T follicular helper cell (primary cell): ENCODE results near the gene ASCC1.
"Not testable (repeated sequence)": the region's sequence is repeated elsewhere in the genome, so short reads cannot be mapped to it uniquely, and the experiment has no call there.

ENCODE experiments used
- DNase-seq: peaks from one replicate; pipeline ENCODE4 v3.0.0-alpha.2; 2020; ENCODE audit warnings: low read depth

Gene ASCC1

DNA sequence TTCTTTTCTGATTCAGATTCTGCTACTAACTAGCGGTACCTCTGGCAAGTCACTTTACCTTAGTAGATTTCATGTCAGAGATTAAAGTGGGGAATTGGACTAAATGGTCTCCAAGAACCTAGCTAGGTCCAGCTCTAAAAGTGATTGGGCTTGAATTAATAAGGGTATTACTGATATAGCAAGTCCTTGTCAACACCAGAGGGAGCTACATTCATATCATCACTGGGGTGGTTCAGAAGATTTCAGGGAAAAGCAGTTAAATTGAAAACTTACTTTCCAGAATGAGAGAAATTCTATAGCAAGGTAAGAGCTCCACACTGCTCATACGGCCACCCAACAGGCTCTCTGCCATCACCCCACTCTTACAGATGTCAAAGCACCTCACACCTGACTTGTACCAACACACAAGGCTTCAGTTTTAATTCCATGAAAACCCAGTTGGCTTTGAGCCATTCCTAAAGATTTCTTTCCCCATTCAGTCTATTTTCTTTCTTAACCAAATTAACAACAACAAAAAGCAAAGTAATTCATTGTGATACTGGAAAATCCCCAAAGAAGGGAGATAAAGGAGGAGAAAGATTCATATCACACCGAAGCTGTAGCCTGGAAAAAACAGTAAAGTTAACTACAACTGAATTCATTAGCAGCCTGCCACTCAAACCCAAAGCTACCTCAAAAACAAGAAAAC, 89.7 kb downstream of the ASCC1 start:
- no peak for DNase-seq

DNA sequence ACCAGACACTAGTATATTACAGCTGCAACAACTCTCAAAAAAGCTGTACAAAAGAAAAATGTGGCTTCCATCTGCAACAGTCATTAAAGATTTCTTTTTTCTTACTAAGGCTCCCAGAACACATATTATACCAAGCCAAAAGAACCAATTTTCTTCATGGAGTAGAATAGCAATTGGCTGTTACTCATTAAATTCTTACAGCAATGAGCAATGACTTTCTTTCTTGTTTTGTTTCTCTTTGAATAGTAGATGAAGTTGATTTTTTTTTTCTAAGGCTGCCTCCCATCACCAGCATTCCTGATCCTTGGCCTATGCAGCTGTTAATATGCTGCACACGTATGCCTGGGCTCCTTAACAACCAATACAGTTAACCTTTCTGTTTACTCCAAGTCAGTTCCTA, 91.1 kb downstream of the ASCC1 start:
- no peak for DNase-seq

DNA sequence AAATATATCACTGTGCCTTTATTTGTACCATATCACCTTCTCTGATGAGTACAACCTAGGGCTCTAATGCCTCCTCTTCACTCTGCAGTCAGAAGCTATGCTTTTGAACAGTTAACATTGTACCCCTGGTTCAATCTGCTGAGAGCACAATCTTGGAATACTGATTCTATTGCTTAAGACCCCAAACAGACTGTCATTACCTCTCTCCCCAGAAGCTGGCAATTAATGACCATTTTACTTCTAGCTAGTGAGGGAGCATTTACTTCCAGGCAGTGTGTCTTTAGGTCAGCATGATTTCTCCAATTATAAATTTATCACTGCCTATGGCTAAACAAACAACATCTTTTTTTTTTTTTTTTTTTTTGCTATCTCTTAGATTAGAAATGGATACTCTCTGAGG, 91.7 kb downstream of the ASCC1 start:
- no peak for DNase-seq

DNA sequence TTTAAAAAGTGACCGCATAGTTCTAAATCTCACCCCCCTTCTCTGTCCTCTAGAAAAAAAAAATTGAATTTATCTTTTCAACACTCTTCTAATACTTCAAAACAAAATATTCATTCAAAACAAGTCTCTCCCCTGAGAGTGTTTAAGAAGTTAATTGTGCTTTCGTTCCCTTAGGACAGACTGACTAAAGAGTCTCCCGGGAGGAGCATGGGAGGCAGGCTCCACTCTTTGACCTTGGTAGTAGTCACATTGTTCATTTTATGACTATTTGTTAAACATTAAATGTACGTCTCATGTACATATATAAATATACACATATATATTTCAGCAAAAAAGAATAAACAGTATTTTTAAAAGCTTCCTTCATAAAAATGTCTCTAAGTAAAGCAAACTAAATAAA, 92.5 kb downstream of the ASCC1 start:
- DNase-seq, result no peak

DNA sequence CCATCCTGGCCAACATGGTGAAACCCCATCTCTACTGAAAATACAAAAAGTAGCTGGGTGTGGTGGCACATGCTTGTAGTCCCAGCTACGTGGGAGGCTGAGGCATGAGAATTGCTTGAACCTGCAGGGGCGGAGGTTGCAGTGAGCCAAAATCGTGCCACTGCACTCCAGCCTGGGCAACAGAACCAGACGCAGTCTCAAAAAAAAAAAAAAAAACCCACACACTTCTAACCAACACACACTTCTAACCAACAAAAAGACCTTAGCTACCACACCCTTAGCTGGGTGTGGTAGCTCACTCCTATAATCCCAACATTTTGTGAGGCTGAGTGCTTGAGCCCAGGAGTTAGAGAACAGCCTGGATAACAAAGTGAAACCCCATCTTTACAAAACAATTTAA, 93.9 kb downstream of the ASCC1 start:
- DNase-seq, result no peak

DNA sequence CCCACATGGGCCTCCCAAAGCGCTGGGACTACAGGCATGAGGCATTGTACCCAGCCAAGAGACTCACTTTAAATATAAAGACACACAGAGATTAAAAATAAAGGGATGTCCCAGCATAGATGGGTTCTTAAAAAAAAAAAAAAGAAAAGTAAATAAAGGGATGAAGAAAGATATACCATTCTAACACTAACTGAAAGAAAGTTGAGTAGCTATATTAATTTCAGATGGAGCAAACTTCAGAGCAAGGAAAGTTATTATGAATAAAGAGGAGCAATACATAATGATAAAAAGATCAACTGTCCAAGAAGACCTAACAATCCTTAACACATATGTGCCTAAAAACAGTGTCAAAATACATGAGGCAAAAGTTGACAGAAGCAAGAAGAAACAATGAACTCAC, 94.7 kb downstream of the ASCC1 start:
- no peak for DNase-seq

DNA sequence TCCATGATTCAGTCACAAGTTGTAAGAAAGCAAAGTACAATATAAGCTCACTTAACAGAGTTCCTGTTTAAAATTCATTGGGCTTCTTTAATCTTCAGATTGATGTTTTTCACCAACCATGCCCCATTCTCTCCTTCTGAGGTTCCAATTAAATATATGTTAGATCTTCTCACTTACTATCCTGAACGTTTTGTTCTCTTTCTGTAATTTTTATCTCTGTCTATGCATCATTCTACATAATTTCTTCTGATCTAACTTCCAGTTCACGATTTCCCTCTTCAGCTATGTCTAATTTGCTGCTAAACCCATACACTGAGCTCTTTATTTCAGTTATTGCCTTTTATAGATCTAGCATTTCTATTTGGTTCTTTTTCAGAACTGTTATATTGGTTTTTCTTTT, 99.7 kb downstream of the ASCC1 start:
- no peak for DNase-seq

DNA sequence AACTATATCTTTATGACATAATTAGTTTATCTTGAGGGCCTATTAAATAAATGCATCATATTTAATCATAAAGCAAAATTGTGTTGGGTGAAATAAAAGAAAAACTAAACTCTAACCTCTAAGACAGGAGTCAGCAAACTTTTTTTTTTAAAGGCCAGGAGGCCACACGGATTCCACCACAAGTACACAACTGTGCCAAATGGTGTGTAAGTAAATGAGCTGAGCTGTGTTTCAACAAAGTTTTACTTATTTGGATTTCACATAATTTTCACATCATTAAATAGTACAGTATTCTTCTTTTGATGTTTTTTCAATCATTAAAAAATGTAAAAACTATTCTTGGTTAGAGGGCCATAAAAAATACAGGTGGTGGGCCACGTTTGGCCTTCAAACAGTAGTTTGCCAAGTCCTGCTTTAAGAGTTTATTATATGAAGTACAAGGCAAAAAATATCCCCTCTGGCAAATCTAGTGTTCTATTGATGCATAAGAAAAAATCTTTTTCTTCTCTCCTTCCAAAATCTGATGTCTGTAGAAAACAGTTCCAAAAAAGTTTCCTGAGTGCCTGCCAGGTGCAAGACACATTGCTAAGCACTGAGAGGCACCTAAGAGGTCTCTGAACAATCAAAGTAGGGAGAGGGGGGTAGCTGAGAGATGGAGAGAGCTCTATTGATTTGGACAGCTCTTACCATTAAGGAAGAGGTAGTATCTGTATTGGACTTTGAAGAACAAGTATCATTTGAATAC, 101.2 kb downstream of the ASCC1 start:
- no peak for DNase-seq

DNA sequence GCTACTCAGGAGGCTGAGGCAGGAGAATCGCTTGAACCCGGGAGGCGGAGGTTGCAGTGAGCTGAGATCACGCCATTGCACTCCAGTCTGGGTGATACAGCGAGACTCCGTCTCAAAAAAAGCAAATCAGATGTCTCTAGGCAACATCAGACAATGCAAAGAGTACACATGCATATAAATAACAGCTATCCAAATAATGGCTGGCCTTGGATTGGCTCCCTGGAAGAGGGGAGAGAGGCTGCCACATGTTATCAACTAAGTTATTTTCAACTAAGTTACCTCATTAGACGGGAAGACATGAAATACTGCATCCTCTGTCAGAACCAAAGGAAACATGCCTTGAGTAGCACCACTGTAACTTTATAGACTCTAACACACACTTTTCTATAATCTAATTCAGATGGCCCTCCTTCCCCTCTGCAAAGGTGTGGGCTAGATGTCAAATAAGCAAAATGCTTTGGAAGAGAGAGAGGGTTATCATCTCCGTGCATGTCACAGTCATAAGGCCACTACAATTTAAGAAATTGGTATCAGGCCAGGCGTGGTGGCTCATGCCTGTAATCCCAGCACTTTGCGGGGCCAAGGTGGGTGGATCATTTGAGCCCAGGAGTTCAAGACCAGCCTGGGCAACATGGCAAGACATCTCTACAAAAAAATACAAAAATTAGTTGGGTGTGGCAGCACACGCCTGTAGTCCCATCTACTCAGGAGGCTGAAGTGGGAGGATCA, 105.2 kb downstream of the ASCC1 start:
- no peak for DNase-seq

DNA sequence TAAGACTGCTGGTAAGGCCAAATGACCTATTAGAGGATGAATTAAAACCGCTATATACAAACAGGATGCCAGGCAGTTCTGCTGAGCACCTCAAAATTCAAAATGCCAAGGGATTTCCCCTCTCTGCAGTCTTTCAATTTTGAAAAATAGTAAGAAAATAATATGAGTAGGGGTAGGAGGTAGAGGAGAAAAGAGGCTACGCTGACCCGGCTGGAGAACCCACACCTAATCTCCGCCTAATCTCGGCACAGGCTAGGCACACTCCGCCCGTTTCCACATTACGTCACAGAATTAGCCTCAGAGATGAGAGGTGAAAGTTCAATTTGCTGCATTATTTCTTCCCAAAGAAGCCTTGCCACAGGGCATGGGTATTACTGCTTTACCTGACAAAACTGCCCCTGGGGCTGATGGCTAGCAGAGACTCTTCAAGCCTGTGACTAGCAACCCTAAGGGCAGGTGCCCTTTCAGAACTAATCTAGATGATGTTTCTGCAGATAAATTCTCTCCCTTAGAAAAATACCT, 106.4 kb downstream of the ASCC1 start:
- no peak for DNase-seq

DNA sequence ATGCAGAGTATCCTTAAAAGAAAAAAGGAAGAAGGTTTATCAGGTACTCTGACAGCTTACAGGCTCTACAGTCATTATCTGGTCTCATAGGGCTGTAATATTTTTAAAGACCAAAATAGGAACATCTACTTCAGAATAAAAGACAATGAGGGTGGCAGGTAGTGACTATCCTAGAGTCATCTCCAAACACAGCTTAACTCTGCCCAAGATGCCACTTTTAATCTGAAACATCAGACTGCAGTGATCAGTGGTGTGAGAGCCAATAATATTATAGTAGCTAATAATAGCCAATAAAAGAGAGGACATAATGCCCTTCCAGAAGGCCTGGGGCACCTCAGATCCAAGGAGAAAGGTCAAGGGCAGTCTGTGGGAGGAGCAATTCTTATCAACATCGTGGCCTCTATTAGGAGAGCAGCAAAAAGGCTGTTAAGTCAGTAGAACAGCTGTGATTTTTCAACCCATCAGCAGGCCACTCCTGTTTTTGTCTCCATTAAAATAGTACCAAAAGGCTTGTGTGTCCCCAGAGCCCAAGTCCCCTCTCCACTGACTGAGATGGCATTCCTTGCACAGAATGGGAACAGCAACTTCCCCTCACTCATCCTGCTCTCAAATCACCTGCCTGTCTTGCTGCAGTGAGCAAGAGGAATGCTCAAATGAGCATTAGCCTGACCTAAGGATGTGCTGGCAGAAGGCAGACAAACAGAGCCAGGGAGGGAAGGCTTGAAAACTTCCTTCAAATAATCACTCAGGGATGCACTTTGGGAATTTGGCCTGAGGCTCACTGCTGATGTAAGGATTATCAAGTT, 107.0 kb downstream of the ASCC1 start:
- no peak for DNase-seq

DNA sequence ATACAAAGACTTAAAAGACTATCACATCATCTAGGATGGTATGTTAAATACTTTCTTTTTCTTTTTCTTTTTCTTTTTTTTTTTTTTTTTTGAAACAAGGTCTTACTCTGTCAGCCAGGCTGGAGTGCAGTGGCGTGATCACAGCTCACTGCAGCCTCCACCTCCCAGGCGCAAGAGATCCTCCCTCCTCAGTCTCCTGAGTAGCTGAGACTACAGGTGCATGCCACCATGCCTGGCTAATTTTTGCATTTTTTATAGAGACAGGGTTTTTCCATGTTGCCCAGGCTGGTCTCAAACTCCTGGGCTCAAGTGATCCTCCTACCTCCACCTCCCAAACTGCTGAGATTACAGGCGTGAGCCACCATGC, 108.1 kb downstream of the ASCC1 start:
- DNase-seq, result not testable (repeated sequence)

DNA sequence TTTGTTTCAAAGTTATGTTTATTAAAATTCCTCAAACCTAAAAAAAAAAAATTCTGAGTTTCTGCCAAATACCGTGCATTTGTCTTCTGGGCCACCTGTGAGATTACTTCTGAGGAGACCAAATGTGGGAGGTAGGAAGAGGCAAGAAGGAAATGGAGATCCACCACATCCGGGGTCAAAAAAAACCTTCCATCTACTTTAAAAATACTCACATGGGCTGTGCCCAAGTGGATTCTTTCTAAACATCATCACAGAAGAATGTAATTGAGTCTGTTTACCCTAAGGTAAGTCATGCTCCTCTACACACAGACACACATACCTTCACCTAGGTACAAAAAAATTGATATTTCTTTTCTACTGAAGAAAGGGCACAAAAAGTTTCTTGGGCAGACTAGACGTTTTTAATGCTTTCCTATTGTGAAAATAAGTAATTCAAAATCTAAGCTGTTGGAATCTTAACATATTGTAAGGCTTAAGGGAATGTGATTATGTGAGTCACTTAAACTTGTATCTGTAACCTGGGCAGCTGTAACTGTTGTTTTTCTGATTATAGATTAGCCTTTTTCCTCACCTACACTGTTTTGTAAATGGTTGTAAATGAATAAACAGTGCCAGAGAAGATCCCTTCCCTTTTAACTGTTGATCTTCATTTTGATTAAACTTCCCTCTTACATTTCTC, 108.6 kb downstream of the ASCC1 start:
- peak; percentile 28 for DNase-seq

DNA sequence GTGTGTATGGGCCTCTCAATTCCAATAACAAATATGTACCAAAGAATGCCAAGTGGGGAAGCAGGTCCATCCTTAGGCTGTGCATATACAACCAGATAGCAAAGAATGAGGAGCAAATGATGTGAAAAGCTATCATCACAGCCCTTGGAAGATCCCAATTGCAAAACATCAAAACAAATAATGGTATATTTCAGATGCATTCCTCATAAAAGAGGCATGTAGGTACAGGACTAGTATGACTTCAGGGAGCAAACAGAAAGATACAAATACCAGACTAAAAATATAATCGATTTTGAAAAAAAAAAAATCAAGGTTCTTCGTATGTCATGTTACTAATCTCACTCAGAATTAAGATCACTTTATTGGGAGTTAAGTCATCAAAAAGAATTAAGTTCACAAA, 109.2 kb downstream of the ASCC1 start:
- no peak for DNase-seq

DNA sequence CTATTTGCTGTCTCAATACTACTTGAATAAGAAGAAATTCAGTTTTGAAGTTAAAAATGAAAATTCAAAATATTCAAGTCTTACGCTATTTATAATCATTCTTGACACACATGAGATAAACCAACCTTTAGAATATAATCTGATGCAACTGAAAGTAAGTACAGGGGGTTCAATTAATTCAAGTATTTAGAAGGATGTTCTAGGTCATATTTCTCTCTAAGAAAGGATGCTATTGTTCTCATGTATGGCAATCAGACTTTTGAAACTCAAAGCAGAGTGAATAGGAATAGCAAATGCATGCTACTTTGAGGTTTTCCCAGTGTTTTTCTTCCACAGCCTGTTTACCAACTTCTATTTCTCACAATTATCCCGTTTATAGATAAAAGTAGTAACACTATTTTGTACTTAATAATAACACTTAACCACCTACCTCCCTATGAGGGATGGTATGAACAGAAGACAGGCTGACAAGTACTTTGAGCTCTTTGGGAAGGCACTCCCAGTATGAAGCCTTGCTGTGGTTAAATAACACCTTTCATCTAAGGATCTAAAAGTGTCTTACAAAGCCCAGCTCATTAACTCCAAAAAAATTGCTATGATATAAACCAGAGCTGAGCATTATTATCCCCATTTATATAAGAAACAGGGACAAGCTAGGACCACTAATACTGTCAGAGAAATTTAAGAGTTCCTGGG, 109.8 kb downstream of the ASCC1 start:
- DNase-seq, result no peak

DNA sequence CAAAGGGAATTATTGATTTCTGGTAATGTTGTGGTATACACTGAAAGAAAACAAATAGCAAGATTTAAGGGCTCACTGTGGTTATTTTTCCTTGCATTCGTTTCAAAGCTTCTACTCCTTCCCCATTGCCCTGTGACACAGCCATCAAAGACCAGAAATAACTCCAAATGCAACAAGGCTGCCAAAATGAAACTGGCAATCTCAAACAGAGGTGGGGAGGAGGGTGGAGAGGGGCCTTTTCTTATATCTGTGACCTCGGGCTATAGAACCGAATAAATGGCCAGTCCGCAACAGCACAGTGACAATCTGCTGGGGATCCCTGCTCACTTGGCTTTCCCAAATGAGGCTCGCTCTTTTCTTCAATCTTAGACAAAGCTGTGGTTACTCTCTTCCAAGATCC, 110.4 kb downstream of the ASCC1 start:
- DNase-seq, result no peak

DNA sequence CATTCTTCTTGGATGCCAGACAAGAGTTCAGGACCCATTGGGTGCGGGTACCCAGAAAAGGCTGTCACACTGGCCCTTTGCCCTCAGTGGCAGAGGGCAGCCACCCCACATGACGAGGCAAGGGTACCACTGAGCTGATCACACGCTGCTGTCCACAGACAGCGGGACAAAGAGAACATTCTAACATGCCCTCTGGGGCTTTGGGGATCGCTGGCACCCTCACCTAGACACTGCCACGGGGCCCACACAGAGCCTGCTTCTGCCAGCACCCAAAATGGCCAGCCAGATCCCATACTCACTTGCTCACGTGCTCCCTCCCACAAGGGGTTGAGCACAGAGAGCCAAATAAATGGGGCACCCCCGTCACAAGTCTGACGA, 111.0 kb downstream of the ASCC1 start:
- DNase-seq, result no peak

DNA sequence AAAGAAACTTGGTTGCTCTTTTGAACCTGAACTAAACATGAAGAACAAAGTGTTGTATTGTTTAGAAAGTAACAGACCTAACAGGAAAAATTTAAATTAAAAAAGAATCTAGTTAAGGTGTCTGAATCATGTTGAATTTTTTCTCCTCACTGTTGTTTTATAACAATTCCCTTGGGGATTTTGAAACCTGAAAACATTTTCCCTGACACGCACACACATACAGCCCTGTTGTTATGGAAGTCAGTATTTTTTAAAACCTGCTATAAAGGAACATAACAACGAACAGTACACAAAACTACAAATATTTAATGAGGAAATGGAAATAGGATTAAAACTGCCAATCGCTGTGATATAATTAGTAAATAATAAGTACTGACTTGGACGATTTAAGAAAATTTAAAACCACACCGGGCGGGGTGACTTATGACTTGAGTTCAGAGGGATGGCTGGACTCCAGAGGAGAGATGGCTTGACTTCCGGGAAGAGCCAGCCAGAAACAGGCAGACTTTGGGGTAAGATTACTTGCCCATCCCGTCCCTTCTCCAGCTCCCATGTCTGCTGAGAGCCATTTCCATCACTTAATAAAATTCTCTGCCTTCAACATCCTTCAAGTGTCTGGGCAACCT, 111.5 kb downstream of the ASCC1 start:
- no peak for DNase-seq

DNA sequence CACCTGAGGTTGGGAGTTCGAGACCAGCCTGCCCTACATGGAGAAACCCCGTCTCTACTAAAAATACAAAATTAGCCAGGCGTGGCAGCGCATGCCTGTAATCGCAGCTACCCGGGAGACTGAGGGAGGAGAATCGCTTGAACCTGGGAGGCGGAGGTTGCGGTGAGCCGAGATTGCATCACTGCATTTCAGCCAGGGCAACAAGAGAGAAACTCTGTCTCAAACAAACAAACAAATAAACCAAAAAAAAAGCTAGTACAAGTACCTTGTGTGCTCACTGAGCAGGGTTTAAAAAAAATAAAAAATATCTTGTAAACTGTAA, 116.5 kb downstream of the ASCC1 start:
- no peak for DNase-seq

DNA sequence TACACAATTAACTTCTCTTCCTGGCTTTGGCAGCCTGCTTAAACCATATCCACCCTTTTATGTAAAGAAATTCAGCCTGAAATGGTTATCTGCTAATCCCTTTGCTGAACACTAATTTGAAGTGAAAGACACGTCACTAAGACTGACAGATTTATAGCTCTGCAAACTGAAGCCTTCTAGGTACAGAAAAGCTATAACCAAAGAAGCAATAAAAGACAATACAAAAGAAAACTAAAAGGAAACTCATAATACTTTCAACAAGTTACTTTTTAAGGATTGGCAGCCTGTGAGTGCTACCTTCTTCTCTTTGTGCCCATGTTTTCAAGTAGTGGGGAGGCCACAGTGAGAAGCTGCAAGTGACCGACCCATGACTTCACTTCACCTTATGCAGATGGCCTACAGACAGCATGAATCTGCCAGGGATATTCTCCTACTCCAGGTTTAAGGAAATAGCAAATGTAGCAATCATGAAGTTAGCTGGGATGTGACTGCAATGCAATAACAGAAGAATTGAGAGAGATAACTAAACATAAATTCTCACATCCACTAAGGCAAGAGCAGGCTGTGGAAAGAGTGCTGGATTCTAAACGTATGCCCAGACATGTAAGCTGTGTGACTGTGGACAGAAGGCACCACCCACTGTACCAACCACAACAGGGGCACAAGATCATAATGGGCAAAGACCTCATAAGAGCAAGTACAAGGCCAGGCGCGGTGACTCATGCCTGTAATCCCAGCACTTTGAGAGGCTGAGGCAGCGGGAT, 117.1 kb downstream of the ASCC1 start:
- no peak for DNase-seq
